ENCODE data around the gene ITSN2.

- TF ChIP-seq CTCF (IDR thresholded peaks at IDR 0.05), result no peak
- no peak for TF ChIP-seq POLR2A (IDR thresholded peaks at IDR 0.05)
Measured at GRCh38 chr2:24211408-24211807, 148.9 kb downstream of the ITSN2 start.
